A549 (cell line): Measurements from ENCODE around the gene SLC25A31. TPM values are rescaled to one million over a fixed set of nuclear protein-coding genes. Genes with fewer than 3 reads are reported as not detected.

Source experiments
- ATAC-seq, 2 experiments: fragments of 200-7000 bp in 1 of 2; fragments of >200 bp in 1 of 2; cut with Nextera tagmentation in 1 of 2; cut with Tn5 transposase in 1 of 2; 3 replicates each; pipeline versions ENCODE4 v1.8.0 to v1.9.1; 2018 to 2020; ENCODE audit warnings: mild to moderate bottlenecking in 1 of 2, moderate library complexity in 1 of 2
- CTCF ChIA-PET: fragments of 300-600 bp; sonication (Branson Sonifier 250); formaldehyde crosslinking; extraction: SDS; loops from one replicate; lab custom pipeline; 2021; ENCODE audit warnings: antibody characterized with exemption, inconsistent platforms; lab: Yijun Ruan, JAX
- POLR2A ChIA-PET: fragments of 350-600 bp; formaldehyde crosslinking; extraction: SDS; loops from one replicate; lab custom pipeline; 2021; ENCODE audit warnings: antibody characterized with exemption, inconsistent platforms; lab: Yijun Ruan, JAX
- DNase-seq, 2 experiments: peaks; one replicate each; pipeline versions ENCODE4 v3.0.0 to v3.0.0-alpha.2; 2011 to 2016; ENCODE audit warnings: low read depth in 1 of 2, low spot score in 1 of 2
- FAIRE-seq: peaks from 2 replicates; lab custom pipeline; 2011; peaks lifted over from hg19 to GRCh38; lab: Jason Lieb, UNC
- H3K27ac ChIP-seq, 2 experiments: fragments of >200 bp; sonication (Bioruptor Twin); formaldehyde crosslinking; 3 replicates each; pipeline ENCODE4 v1.5.1; 2016 to 2017
- H3K4me1 ChIP-seq: fragments of >200 bp; sonication (Bioruptor Twin); formaldehyde crosslinking; 3 replicates; pipeline ENCODE4 v1.6.1; 2016
- H3K4me2 ChIP-seq: fragments of >200 bp; sonication (Bioruptor Twin); formaldehyde crosslinking; 3 replicates; pipeline ENCODE4 v1.6.1; 2016
- H3K4me3 ChIP-seq: fragments of >200 bp; sonication (Bioruptor Twin); formaldehyde crosslinking; 3 replicates; pipeline ENCODE4 v1.5.1; 2016
- H3K9me3 ChIP-seq: fragments of >200 bp; sonication (Bioruptor Twin); formaldehyde crosslinking; 3 replicates; pipeline ENCODE4 v1.6.1; 2016
- ATOH8 ChIP-seq: fragments of 250-450 bp; sonication (Bioruptor Pico); IDR thresholded peaks from 2 replicates; pipeline ENCODE4 v1.5.0; 2020; ENCODE audit warnings: low read depth, mild to moderate bottlenecking, moderate library complexity
- CBX2 ChIP-seq: fragments of 200-600 bp; sonication (generic); IDR thresholded peaks from 2 replicates; pipeline ENCODE4 v1.6.1; 2016; ENCODE audit warnings: low read depth, mild to moderate bottlenecking, borderline replicate concordance
- CHD2 ChIP-seq: fragments of 150-350 bp; IDR thresholded peaks from 2 replicates; pipeline ENCODE4 v1.6.1; 2014; ENCODE audit warnings: low read length; ENCODE audit not compliant: partially characterized antibody
- E2F6 ChIP-seq: IDR thresholded peaks from 2 replicates; pipeline ENCODE4 v1.6.1; 2012; ENCODE audit warnings: low read depth, borderline replicate concordance
- EHMT2 ChIP-seq: fragments of 200-600 bp; sonication (generic); IDR thresholded peaks from 2 replicates; pipeline ENCODE4 v1.6.1; 2016; ENCODE audit warnings: antibody characterized with exemption, low read depth, mild to moderate bottlenecking, moderate library complexity
- FOSL2 ChIP-seq, 2 experiments: fragments of 450-650 bp in 1 of 2; fragments of >200 bp in 1 of 2; sonication (Bioruptor Twin) in 1 of 2; formaldehyde crosslinking; IDR thresholded peaks; 2 replicates each; pipeline versions ENCODE4 v1.5.0 to v1.6.1; 2016 to 2020; ENCODE audit warnings: mild to moderate bottlenecking in 1 of 2, moderate library complexity in 1 of 2
- FOXS1 ChIP-seq: fragments of 250-450 bp; sonication (Bioruptor Pico); IDR thresholded peaks from 2 replicates; pipeline ENCODE4 v1.5.0; 2020; ENCODE audit warnings: mild to moderate bottlenecking, moderate library complexity
- HES2 ChIP-seq: fragments of >200 bp; sonication (Bioruptor Twin); formaldehyde crosslinking; IDR thresholded peaks from 2 replicates; pipeline ENCODE4 v1.6.1; 2016
- HMGXB4 ChIP-seq: fragments of 250-450 bp; sonication (Bioruptor Pico); IDR thresholded peaks from 2 replicates; pipeline ENCODE4 v1.5.0; 2021; ENCODE audit warnings: mild to moderate bottlenecking, moderate library complexity, borderline replicate concordance
- HOXB13 ChIP-seq: fragments of 250-450 bp; sonication (Bioruptor Pico); IDR thresholded peaks from 2 replicates; pipeline ENCODE4 v1.5.0; 2020; ENCODE audit warnings: low read depth, mild to moderate bottlenecking, moderate library complexity
- JUN ChIP-seq, 2 experiments: fragments of >200 bp; sonication (Bioruptor Twin); formaldehyde crosslinking; IDR thresholded peaks; 2 replicates in 1 of 2; 3 replicates in 1 of 2; pipeline ENCODE4 v1.6.1; 2016 to 2017
- MYC ChIP-seq: IDR thresholded peaks from 2 replicates; pipeline ENCODE4 v1.6.1; 2012; ENCODE audit warnings: mild to moderate bottlenecking, inconsistent platforms, low read length, improper control_type of control experiment, borderline replicate concordance
- NR3C1 ChIP-seq: fragments of >200 bp; sonication (Bioruptor Twin); formaldehyde crosslinking; IDR thresholded peaks from 3 replicates; pipeline ENCODE4 v1.6.1; 2017
- RFX5 ChIP-seq: fragments of 450-650 bp; IDR thresholded peaks from 2 replicates; pipeline ENCODE4 v1.7.1; 2014; ENCODE audit warnings: antibody characterized with exemption, mild to moderate bottlenecking, moderate library complexity
- RNF2 ChIP-seq: fragments of 200-600 bp; sonication (generic); IDR thresholded peaks from 2 replicates; pipeline ENCODE4 v1.6.1; 2016; ENCODE audit warnings: low read depth, mild to moderate bottlenecking, antibody characterized with exemption, moderate library complexity, borderline replicate concordance
- SMC3 ChIP-seq: fragments of >200 bp; sonication (Bioruptor Twin); formaldehyde crosslinking; IDR thresholded peaks from 3 replicates; pipeline ENCODE4 v1.6.1; 2018; ENCODE audit warnings: inconsistent platforms
- WGBS: methylation state at CpG from one replicate; pipeline ENCODE4 v1.1.6; 2017; ENCODE audit errors: missing lambda C conversion rate; 5-methylcytosine and 5-hydroxymethylcytosine counted together
- polyA plus RNA-seq, 4 experiments: library from polyadenylated mRNA; depleted of rRNA in 3 of 4; stranded (reverse); fragments of >200 nt; fragmentation: RNase III in 1 of 4; extraction: RNeasy Plus Mini Kit Qiagen cat#74134 plus additional on column Dnase treatment in 1 of 4; gene quantifications; 2 replicates in 3 of 4; 3 replicates in 1 of 4; pipeline ENCODE4 v1.2.3, GENCODE V29; 2011 to 2017
- TF ChIP-seq, protein P1 (sequence below): IDR thresholded peaks from 2 replicates; pipeline ENCODE4 v1.6.1; 2012
- TF ChIP-seq, protein P2 (sequence below): IDR thresholded peaks from 2 replicates; pipeline ENCODE4 v1.6.1; 2012
- TF ChIP-seq, protein P3 (sequence below): fragments of >200 bp; sonication (Bioruptor Twin); formaldehyde crosslinking; IDR thresholded peaks from 3 replicates; pipeline ENCODE4 v1.5.1; 2016

The SLC25A31 gene
- polyA plus RNA-seq, 2 of the 4 experiments (the other 2 are of a cell fraction), result not detected

- POLR2A ChIA-PET, result interaction anchor here (0.6 to 2.7 kb wide), 6 partner anchors 25 to 791 kb away, joined by 3 to 18 read pairs (median 3); partner anchors contain the start of genes ABHD18, INTU, MFSD8 and PLK4
- 61% methylated on average over 15 of the region's 43 CpGs for WGBS
- H3K4me1 ChIP-seq, result peaks cover 4% of the 10 kb centered on the region; the same call in 1 of the 3 replicates
- H3K4me3 ChIP-seq, result peak overlapping the region; percentile 83
- ATAC-seq (peak; percentile 66 to 72), FAIRE-seq (no peak), DNase-seq (peak in 1 of 2 experiments; percentile 15)
- CTCF ChIA-PET, result interaction anchor here (1.5 kb wide), 1 partner anchor 19 kb away, joined by 10 read pairs; no protein-coding TSS in a partner anchor
- H3K27ac ChIP-seq, result peak overlapping the region; percentile 84 to 96
- no peak for TF ChIP-seq RNF2
- TF ChIP-seq, protein P1, sequence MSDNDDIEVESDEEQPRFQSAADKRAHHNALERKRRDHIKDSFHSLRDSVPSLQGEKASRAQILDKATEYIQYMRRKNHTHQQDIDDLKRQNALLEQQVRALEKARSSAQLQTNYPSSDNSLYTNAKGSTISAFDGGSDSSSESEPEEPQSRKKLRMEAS, result peak; percentile 86
- TF ChIP-seq, protein P2, sequence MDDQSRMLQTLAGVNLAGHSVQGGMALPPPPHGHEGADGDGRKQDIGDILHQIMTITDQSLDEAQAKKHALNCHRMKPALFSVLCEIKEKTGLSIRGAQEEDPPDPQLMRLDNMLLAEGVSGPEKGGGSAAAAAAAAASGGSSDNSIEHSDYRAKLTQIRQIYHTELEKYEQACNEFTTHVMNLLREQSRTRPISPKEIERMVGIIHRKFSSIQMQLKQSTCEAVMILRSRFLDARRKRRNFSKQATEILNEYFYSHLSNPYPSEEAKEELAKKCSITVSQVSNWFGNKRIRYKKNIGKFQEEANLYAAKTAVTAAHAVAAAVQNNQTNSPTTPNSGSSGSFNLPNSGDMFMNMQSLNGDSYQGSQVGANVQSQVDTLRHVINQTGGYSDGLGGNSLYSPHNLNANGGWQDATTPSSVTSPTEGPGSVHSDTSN, result no peak
- no peak for TF ChIP-seq CHD2
- peak; percentile 95 for TF ChIP-seq E2F6
- TF ChIP-seq, protein P3, sequence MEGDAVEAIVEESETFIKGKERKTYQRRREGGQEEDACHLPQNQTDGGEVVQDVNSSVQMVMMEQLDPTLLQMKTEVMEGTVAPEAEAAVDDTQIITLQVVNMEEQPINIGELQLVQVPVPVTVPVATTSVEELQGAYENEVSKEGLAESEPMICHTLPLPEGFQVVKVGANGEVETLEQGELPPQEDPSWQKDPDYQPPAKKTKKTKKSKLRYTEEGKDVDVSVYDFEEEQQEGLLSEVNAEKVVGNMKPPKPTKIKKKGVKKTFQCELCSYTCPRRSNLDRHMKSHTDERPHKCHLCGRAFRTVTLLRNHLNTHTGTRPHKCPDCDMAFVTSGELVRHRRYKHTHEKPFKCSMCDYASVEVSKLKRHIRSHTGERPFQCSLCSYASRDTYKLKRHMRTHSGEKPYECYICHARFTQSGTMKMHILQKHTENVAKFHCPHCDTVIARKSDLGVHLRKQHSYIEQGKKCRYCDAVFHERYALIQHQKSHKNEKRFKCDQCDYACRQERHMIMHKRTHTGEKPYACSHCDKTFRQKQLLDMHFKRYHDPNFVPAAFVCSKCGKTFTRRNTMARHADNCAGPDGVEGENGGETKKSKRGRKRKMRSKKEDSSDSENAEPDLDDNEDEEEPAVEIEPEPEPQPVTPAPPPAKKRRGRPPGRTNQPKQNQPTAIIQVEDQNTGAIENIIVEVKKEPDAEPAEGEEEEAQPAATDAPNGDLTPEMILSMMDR, result no peak
- no peak for TF ChIP-seq SMC3
- H3K9me3 ChIP-seq, result no peaks in the 10 kb centered on the region
- H3K4me2 ChIP-seq, result peak overlapping the region; percentile 87
Measured at GRCh38 chr4:127781300-127782024, 51.3 kb downstream of the SLC25A31 start.

GRCh38 chr4:127782025-127782274 lies 51.8 kb downstream of the SLC25A31 start:
- CTCF ChIA-PET, result interaction anchor here (1.5 kb wide), 1 partner anchor 18 kb away, joined by 10 read pairs; no protein-coding TSS in a partner anchor

DNA sequence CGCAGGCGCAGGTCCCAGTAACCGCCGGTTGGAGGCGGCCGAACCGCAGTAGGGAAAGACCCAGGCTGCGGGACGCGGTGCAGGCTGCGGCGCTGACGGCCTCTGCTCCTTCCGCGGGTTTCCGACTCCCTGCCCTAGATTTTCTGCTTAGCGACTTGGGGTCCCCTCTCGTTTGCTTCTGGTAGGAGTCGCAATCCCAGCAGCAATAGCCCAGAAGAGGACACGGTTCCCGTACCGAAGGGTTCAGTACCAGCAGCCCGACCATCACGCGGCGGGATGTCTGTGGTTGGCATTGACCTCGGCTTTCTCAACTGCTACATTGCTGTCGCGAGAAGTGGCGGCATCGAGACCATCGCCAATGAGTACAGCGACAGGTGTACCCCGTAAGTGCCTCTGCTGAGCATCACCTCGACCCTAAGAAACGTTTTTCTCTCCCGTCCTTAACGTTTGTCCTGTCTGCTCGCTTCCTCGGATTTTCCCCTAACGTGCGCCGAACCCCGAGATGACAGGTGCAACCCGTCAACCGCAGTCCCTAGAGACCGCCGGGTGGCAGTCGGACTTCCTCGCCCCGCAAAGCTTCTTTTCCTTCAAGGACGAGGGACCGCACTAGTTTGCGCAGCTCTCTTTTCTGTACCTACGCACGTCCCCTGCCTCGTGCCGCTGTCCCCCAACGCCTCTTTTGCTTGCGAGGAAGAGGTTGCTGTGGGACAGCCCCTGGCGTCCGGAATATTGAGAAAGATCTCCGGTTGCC lies 52.2 kb downstream of the SLC25A31 start, which contains the start of gene HSPA4L:
TSS of gene HSPA4L (plus strand) at position 48 of the 751 bp plus-strand sequence. CDS start at position 277, 229 bp downstream.
- peak; percentile 65 to 72 for DNase-seq
- Histone ChIP-seq H3K27ac (peak within 1 kb of the TSS; percentile 84 to 96), H3K9me3 (no peaks in the 10 kb centered on the region), H3K4me2 (peak within 1 kb of the TSS; percentile 87), H3K4me3 (peak within 1 kb of the TSS; percentile 83), H3K4me1 (no peaks in the 10 kb centered on the region)
- CTCF ChIA-PET, result interaction anchor here (1.5 kb wide), 1 partner anchor 18 kb away, joined by 10 read pairs; no protein-coding TSS in a partner anchor
- 0% methylated on average over 16 of the region's 63 CpGs for WGBS
- POLR2A ChIA-PET, result interaction anchor here (0.6 to 2.7 kb wide), 6 partner anchors 24 to 790 kb away, joined by 3 to 18 read pairs (median 3); partner anchors contain the start of genes ABHD18, INTU, MFSD8 and PLK4
- FAIRE-seq, result no peak
- ATAC-seq, result peak; percentile 80 to 91
- TF ChIP-seq HMGXB4 (CRISPR knock-in tag), result no peak
- TF ChIP-seq HOXB13 (CRISPR knock-in tag), result no peak
- no peak for TF ChIP-seq ATOH8
- TF ChIP-seq EHMT2, result no peak
- no peak for TF ChIP-seq FOSL2 (IDR thresholded peaks at IDR 0.05)
- no peak for TF ChIP-seq FOSL2 (CRISPR knock-in tag; IDR thresholded peaks at IDR 0.05)
- no peak for TF ChIP-seq FOXS1
- no peak for TF ChIP-seq CBX2
- no peak; the same call in 1 of the 2 replicates for TF ChIP-seq RFX5
- TF ChIP-seq, protein P2, result no peak
- TF ChIP-seq HES2, result no peak
- TF ChIP-seq NR3C1, result no peak

More at GRCh38 chr4:127782025-127782274, 51.8 kb downstream of the SLC25A31 start:
- no CpG with 5 or more reads among the region's 30 CpGs for WGBS
- no peaks in the 10 kb centered on the region for H3K9me3 ChIP-seq
- peak in 1 of 2 experiments; percentile 96; a peak in 2 of 6 replicates for ATAC-seq
- no peaks in the 10 kb centered on the region for H3K4me1 ChIP-seq
- POLR2A ChIA-PET, result interaction anchor here (0.6 to 2.7 kb wide), 6 partner anchors 24 to 790 kb away, joined by 3 to 18 read pairs (median 3); partner anchors contain the start of genes ABHD18, INTU, MFSD8 and PLK4
- H3K4me2 ChIP-seq, result peak overlapping the region; percentile 87
- DNase-seq, result peak; percentile 64 to 85
- H3K4me3 ChIP-seq, result peak overlapping the region; percentile 83
- no peak for FAIRE-seq
- TF ChIP-seq JUN (IDR thresholded peaks at IDR 0.05) (peak in 1 of 2 experiments; percentile 21; a peak in 1 of 5 replicates), MYC (no peak)
- TF ChIP-seq, protein P1, result peak; percentile 18
- H3K27ac ChIP-seq, result peak overlapping the region; percentile 84 to 96
